ENCODE results near the gene SPATA31D1.

DNA sequence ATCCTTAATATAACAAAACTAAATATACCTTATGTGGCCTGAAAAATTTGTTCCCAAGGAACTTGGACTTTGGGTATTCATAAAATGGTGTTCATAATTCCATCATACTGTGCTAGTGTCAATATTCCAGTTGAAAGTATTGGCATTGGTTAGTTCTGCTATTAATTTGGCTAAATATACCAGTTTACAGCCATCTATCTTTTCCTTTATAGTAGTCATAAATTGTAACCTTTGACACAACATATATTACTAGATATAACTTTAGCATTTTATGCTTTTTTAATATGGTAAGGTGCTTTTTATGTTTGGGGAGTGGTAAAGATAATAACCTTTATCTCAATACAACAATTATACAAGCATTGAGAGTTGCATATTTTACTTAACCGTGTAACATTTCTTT, 23.7 kb downstream of the SPATA31D1 start:
- TF ChIP-seq, protein P1, sequence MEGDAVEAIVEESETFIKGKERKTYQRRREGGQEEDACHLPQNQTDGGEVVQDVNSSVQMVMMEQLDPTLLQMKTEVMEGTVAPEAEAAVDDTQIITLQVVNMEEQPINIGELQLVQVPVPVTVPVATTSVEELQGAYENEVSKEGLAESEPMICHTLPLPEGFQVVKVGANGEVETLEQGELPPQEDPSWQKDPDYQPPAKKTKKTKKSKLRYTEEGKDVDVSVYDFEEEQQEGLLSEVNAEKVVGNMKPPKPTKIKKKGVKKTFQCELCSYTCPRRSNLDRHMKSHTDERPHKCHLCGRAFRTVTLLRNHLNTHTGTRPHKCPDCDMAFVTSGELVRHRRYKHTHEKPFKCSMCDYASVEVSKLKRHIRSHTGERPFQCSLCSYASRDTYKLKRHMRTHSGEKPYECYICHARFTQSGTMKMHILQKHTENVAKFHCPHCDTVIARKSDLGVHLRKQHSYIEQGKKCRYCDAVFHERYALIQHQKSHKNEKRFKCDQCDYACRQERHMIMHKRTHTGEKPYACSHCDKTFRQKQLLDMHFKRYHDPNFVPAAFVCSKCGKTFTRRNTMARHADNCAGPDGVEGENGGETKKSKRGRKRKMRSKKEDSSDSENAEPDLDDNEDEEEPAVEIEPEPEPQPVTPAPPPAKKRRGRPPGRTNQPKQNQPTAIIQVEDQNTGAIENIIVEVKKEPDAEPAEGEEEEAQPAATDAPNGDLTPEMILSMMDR (IDR thresholded peaks at IDR 0.05; ENCODE audit: poor library complexity), result no peak
- TF ChIP-seq EZH2 (IDR thresholded peaks at IDR 0.05; ENCODE audit: borderline replicate concordance) (no peak), EZH2phosphoT487 (IDR thresholded peaks at IDR 0.05; ENCODE audit: low read depth, severe bottlenecking, unreplicated experiment) (no peak)

All from hepatocyte (in vitro differentiated cells).